ENCODE data around the gene CRLF2.
"Not testable (repeated sequence)": the region's sequence is repeated elsewhere in the genome, so short reads cannot be mapped to it uniquely, and the experiment has no call there.

Gene CRLF2

DNA sequence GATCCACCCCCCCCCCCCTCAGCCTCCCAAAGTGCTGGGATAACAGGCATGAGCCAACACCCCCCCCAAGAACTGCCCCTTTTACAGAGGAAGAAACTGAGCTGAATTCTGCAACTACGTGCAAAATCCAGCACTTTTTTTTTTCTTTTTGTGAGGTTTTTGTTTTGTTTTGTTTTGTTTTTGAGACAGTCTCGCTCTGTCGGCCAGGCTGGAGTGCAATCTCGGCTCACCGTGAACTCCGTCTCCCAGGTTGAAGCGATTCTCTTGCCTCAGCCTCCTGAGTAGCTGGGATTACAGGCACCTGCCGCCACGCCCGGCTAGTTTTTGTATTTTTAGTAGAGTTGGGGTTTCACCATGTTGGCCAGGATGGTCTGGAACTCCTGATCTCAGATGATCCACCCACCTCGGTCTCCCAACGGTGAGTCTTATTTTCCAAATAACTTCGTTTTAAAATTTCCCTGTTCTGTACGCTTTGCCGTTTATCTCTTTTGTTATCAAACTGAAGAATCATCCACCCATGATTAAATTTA is 4.9 kb downstream of the CRLF2 start:
- TF ChIP-seq CTCF (IDR thresholded peaks at IDR 0.05; ENCODE audit: borderline replicate concordance, insufficient read depth, low read depth, low read length), result no peak

GRCh38 chrX:1205681-1206611 is 6.5 kb downstream of the CRLF2 start:
- H3K4me3 ChIP-seq (ENCODE audit: low read depth, low read length), result no peak overlapping the region
- no peak for TF ChIP-seq CTCF (IDR thresholded peaks at IDR 0.05; ENCODE audit: borderline replicate concordance, insufficient read depth, low read depth, low read length)

More for the DNA sequence above, 4.9 kb downstream of the CRLF2 start:
- no peak overlapping the region for H3K4me3 ChIP-seq (ENCODE audit: low read depth, low read length)

- no peak for TF ChIP-seq CTCF (IDR thresholded peaks at IDR 0.05; ENCODE audit: borderline replicate concordance, insufficient read depth, low read depth, low read length)
- no peak overlapping the region for H3K4me3 ChIP-seq (ENCODE audit: low read depth, low read length)
Observed at GRCh38 chrX:1202251-1202650, 10.2 kb downstream of the CRLF2 start.

DNA sequence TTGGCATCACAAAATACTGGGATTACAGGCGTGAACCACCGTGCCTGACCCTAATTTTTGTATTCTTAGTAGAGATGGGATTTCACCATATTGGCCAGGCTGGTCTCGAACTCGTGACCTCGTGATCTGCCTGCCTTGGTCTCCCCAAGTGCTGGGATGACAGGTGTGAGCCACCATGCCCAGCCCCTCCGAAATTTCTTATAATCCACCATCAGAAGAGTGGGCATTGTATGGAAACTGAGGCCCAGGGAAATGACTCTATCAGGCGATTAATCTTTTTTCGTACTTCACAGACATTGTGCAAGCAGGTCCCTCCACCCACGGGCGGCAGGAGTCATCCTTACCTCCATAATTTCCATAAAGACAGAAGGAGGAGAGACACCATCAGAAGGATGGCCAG is 16.0 kb downstream of the CRLF2 start:
- no peak overlapping the region for H3K4me3 ChIP-seq (ENCODE audit: low read depth, low read length)
- TF ChIP-seq CTCF (IDR thresholded peaks at IDR 0.05; ENCODE audit: borderline replicate concordance, insufficient read depth, low read depth, low read length), result no peak

DNA sequence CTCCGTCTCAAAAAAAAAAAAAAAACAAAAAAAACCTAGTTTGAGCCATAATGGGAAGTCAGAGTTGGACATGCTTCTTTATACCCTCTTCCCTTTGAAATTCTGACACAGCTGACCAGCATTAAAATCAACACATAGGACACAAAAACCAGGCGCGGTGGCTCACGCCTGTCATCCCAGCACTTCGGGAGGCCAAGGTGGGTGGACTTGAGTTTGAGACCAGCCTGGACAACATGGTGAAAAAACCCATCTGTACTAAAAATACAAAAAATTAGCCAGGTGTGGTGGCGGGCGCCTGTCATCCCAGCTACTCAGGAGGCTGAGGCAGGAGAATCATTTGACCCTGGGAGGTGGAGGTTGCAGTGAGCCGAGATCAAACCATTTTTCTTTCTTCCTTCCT is 20.3 kb downstream of the CRLF2 start:
- not testable (repeated sequence) for H3K4me3 ChIP-seq (ENCODE audit: low read depth, low read length)

- no peak for TF ChIP-seq CTCF (IDR thresholded peaks at IDR 0.05; ENCODE audit: borderline replicate concordance, insufficient read depth, low read depth, low read length)
- no peak overlapping the region for H3K4me3 ChIP-seq (ENCODE audit: low read depth, low read length)
Observed at GRCh38 chrX:1190596-1191145, 21.8 kb downstream of the CRLF2 start.

DNA sequence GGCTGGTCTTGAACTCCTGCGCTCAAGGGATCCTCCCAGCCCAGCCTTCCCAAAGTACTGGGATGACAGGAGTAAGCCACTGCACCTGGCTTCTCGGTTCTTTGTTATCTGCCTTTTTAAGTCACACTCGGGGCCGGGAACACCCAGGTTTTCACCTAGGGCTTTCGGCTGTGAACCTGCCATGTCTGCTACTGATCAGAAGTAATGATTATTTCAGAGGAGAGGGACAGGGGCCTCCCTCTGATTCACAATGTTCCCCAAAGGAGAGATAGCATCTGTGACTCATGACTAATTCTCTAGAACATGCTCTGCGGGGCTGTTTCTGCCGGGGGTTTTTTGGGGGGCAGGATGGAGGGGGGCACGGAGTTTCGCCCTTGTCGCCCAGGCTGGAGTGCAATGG is 26.9 kb downstream of the CRLF2 start:
- no peak overlapping the region for H3K4me3 ChIP-seq (ENCODE audit: low read depth, low read length)
- TF ChIP-seq CTCF (IDR thresholded peaks at IDR 0.05; ENCODE audit: borderline replicate concordance, insufficient read depth, low read depth, low read length), result no peak

All from GM12875 (cell line).